GM12801 (cell line): ENCODE data around the gene STRAP.

Experiments
- TF ChIP-seq, protein P1 (sequence below): IDR thresholded peaks from one replicate; pipeline ENCODE4 v1.5.1; 2011; ENCODE audit warnings: control low read depth; ENCODE audit not compliant: insufficient read length; ENCODE audit errors: extremely low read depth

Gene STRAP

GRCh38 chr12:15882118-15882971 lies at the start of gene STRAP:
Gene STRAP, plus strand, starts transcription at chr12:15882387. Its CDS starts 321 bp downstream, at chr12:15882708.
- TF ChIP-seq, protein P1, sequence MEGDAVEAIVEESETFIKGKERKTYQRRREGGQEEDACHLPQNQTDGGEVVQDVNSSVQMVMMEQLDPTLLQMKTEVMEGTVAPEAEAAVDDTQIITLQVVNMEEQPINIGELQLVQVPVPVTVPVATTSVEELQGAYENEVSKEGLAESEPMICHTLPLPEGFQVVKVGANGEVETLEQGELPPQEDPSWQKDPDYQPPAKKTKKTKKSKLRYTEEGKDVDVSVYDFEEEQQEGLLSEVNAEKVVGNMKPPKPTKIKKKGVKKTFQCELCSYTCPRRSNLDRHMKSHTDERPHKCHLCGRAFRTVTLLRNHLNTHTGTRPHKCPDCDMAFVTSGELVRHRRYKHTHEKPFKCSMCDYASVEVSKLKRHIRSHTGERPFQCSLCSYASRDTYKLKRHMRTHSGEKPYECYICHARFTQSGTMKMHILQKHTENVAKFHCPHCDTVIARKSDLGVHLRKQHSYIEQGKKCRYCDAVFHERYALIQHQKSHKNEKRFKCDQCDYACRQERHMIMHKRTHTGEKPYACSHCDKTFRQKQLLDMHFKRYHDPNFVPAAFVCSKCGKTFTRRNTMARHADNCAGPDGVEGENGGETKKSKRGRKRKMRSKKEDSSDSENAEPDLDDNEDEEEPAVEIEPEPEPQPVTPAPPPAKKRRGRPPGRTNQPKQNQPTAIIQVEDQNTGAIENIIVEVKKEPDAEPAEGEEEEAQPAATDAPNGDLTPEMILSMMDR = no peak

- TF ChIP-seq, protein P1 = no peak
Observed at GRCh38 chr12:15834575-15834974, 47.6 kb upstream of the STRAP start.

DNA sequence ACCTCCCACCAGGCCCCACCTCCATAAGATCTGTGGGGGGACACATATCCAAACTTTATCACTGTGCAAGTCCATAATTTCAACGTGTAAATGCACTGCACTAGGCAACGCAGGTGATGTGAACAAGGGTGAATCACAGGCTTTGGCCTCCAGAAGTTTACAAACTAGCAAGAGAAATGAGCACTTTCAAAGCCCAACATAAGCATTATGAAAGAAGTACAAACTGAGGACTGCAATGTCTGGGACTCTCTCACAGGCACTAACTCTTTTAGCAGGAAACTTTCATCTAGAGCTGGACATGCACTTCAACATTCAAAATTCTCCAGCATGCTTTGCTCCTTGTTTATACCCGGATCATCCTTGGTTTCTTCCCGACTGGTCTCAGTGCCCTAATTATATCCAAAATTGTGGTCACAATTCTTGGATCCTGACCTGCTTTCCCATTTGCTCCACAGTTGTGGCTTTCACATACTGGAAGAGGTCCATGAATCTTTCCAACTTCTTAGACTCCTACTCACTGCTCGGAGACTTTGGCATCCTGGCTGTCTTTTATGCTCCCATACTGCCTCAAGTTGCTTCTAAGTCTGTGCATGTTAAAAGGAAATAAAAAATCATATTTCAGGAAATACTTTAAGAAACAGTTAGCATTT lies 44.9 kb upstream of the STRAP start:
- TF ChIP-seq, protein P1 = no peak

DNA sequence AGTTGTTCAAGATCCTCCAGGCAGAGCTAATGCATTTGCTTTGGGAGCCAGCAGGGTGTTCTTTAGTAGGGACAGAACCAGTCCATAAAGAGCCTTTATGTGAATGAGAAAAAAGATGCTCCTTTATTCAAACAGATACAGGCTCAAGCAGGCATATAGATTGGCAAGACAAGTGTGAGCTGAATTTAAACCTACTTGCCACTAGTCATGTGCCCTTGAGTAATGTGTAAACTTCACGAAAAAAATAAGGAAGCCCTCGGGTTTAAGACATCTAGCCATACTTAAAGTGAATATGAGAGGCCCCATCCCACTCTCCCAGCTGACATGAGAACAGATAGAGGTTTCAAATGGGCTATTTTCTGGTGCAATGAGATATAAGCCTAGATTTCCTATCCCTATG lies 43.1 kb upstream of the STRAP start:
- TF ChIP-seq, protein P1 = no peak

GRCh38 chr12:15839682-15840081 lies 42.5 kb upstream of the STRAP start:
- TF ChIP-seq, protein P1 = no peak

DNA sequence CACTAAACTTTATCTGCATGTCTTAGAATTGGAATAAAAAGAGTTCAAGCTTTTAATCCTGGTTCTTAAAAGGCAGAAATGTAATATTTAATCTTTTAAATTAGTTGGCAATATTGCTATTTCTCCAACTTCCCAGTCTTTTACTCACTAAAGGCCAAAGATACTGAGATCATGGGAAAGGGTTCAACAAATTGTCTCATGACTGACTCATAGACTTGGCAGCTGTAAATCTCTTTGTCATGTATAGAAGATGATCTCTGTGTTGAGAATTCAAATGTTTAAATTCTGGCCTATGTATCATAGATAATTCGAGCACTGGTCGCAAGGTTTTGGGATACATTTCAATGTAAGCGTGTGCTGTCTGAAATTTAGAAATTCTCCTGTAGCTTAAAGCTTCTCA lies 40.1 kb upstream of the STRAP start:
- TF ChIP-seq, protein P1 = no peak

GRCh38 chr12:15846887-15847286 lies 35.3 kb upstream of the STRAP start:
- TF ChIP-seq, protein P1 = no peak
